Endothelial cell of umbilical vein (primary cell): ENCODE data around the gene RBMS1. TPM values are rescaled to one million over a fixed set of nuclear protein-coding genes. Genes with fewer than 3 reads are reported as not detected.

Experiments used
- BruUV-seq: library from RNA; stranded (reverse); fragments of 400-500 nt; replicated peaks from 2 replicates; lab custom pipeline; 2021; lab: Mats Ljungman, UMichigan
- CTCF ChIA-PET: fragments of 300-600, 350-600 bp; sonication (Branson Sonifier 250); formaldehyde crosslinking; loops from one replicate; lab custom pipeline; 2021; ENCODE audit warnings: antibody characterized with exemption, inconsistent platforms; lab: Charles Lee
- POLR2A ChIA-PET: fragments of 300-600, 350-600 bp; sonication (Branson Sonifier 250); formaldehyde crosslinking; loops from one replicate; lab custom pipeline; 2021; ENCODE audit warnings: antibody characterized with exemption, inconsistent platforms; lab: Charles Lee
- DNase-seq: peaks from one replicate; pipeline ENCODE4 v3.0.0-alpha.2; 2011; ENCODE audit warnings: low read depth, low spot score
- FAIRE-seq: peaks from 2 replicates; lab custom pipeline; 2011; peaks lifted over from hg19 to GRCh38; lab: Jason Lieb, UNC
- H2AFZ ChIP-seq: 2 replicates; pipeline ENCODE4 v1.6.0; 2012; ENCODE audit warnings: low read depth, low read length, control low read depth, inconsistent platforms
- H3K27ac ChIP-seq: 2 replicates; pipeline ENCODE4 v1.5.1; 2011; ENCODE audit warnings: low read depth, mild to moderate bottlenecking, control low read depth, low read length, moderate library complexity; ENCODE audit not compliant: insufficient read depth
- H3K27me3 ChIP-seq, 2 experiments: 2 replicates each; pipeline versions ENCODE4 v1.6.0 to v1.6.1; 2011; ENCODE audit warnings: low read length in 2 of 2, mixed read lengths in 1 of 2; ENCODE audit not compliant: control insufficient read depth in 2 of 2, insufficient read depth in 2 of 2
- H3K36me3 ChIP-seq, 2 experiments: 2 replicates in 1 of 2; 3 replicates in 1 of 2; pipeline ENCODE4 v1.5.1; 2011; ENCODE audit warnings: low read length in 2 of 2, mild to moderate bottlenecking in 1 of 2, moderate library complexity in 1 of 2; ENCODE audit not compliant: control insufficient read depth in 2 of 2, insufficient read depth in 2 of 2; ENCODE audit errors: extremely low read depth in 1 of 2
- H3K4me1 ChIP-seq: 3 replicates; pipeline ENCODE4 v1.5.1; 2011; ENCODE audit warnings: mild to moderate bottlenecking, low read length; ENCODE audit not compliant: control insufficient read depth, insufficient read depth; ENCODE audit errors: extremely low read depth
- H3K4me2 ChIP-seq: 2 replicates; pipeline ENCODE4 v1.6.1; 2011; ENCODE audit warnings: low read length, control low read depth, mixed read lengths; ENCODE audit not compliant: insufficient read depth
- H3K4me3 ChIP-seq, 3 experiments: fragments of 200-600 bp in 1 of 3; sonication (generic), shearing (Covaris generic) in 1 of 3; replicated peaks in 1 of 3; 2 replicates each; pipeline ENCODE4 v1.5.1; 2011 to 2016; ENCODE audit warnings: control low read depth in 3 of 3, low read length in 3 of 3, mild to moderate bottlenecking in 2 of 3, inconsistent platforms in 1 of 3, low read depth in 1 of 3, moderate library complexity in 1 of 3; ENCODE audit not compliant: insufficient read depth in 1 of 3
- H3K79me2 ChIP-seq: 2 replicates; pipeline ENCODE4 v1.6.0; 2012; ENCODE audit warnings: low read length, inconsistent platforms; ENCODE audit not compliant: control insufficient read depth, insufficient read depth
- H3K9ac ChIP-seq: replicated peaks from 2 replicates; pipeline ENCODE3; 2011; ENCODE audit warnings: low read length, control low read depth; ENCODE audit not compliant: insufficient read depth; ENCODE audit errors: extremely low read depth
- H3K9me1 ChIP-seq: replicated peaks from 3 replicates; pipeline ENCODE4 v1.6.0; 2011; ENCODE audit warnings: mild to moderate bottlenecking, low read length; ENCODE audit not compliant: control insufficient read depth, insufficient read depth; ENCODE audit errors: extremely low read depth
- H3K9me3 ChIP-seq: replicated peaks from 2 replicates; pipeline ENCODE4 v1.5.1; 2012; ENCODE audit warnings: low read length, inconsistent platforms; ENCODE audit not compliant: control insufficient read depth, insufficient read depth
- H4K20me1 ChIP-seq: replicated peaks from 2 replicates; pipeline ENCODE3; 2011; ENCODE audit warnings: mild to moderate bottlenecking, low read length; ENCODE audit not compliant: control insufficient read depth, insufficient read depth; ENCODE audit errors: extremely low read depth
- CTCF ChIP-seq, 2 donors: IDR thresholded peaks; 1 replicate in 1 of 2; 2 replicates in 1 of 2; pipeline ENCODE4 v1.5.1; 2011; ENCODE audit warnings: low read length in 2 of 2, mild to moderate bottlenecking in 2 of 2, moderate library complexity in 2 of 2, control low read depth in 1 of 2, inconsistent platforms in 1 of 2, low read depth in 1 of 2; ENCODE audit not compliant: insufficient read depth in 1 of 2; ENCODE audit errors: extremely low read depth in 1 of 2
- EZH2 ChIP-seq: IDR thresholded peaks from 2 replicates; pipeline ENCODE4 v1.6.1; 2012; ENCODE audit warnings: borderline replicate concordance, low read depth, mild to moderate bottlenecking, moderate library complexity, low read length, inconsistent platforms; ENCODE audit not compliant: severe bottlenecking
- FOS ChIP-seq: IDR thresholded peaks from 2 replicates; pipeline ENCODE4 v1.6.1; 2011; ENCODE audit warnings: mild to moderate bottlenecking, low read length, moderate library complexity, borderline replicate concordance; ENCODE audit not compliant: insufficient read depth
- GATA2 ChIP-seq: IDR thresholded peaks from 2 replicates; pipeline ENCODE4 v1.7.0; 2011; ENCODE audit warnings: low read depth, mild to moderate bottlenecking, moderate library complexity, mixed read lengths, low read length; ENCODE audit not compliant: insufficient read length, insufficient read depth
- JUN ChIP-seq: IDR thresholded peaks from 2 replicates; pipeline ENCODE4 v1.6.1; 2011; ENCODE audit warnings: borderline replicate concordance, low read depth; ENCODE audit not compliant: insufficient read length, insufficient read depth
- MAX ChIP-seq: IDR thresholded peaks from 2 replicates; pipeline ENCODE4 v1.6.1; 2011; ENCODE audit not compliant: insufficient read depth, insufficient read length
- MYC ChIP-seq: IDR thresholded peaks from one replicate; pipeline ENCODE4 v1.6.1; 2011; ENCODE audit warnings: mild to moderate bottlenecking, low read depth, low read length
- POLR2A ChIP-seq: IDR thresholded peaks from 2 replicates; pipeline ENCODE4 v1.6.1; 2012; ENCODE audit warnings: low read depth, mild to moderate bottlenecking, control low read depth, low read length
- POLR2AphosphoS5 ChIP-seq: IDR thresholded peaks from 2 replicates; pipeline ENCODE4 v1.6.1; 2012; ENCODE audit warnings: low read depth, mild to moderate bottlenecking, control low read depth, low read length, moderate library complexity; ENCODE audit not compliant: insufficient read depth
- dilution Hi-C: fragments of 300-500 bp; cut with MboI; formaldehyde crosslinking; loops from one replicate; pipeline ENCODE4 v1.15.0; 2019; ENCODE audit warnings: low sequenced_read_pairs; ENCODE audit not compliant: extremely low pct_ligation_motif_present
- intact Hi-C: fragments of 100-400 bp; cut with micrococcal nuclease; formaldehyde crosslinking; loops from one replicate; pipeline ENCODE4 v1.10.0; 2022
- polyA plus RNA-seq, 4 experiments: library from polyadenylated mRNA; depleted of rRNA in 3 of 4; stranded (reverse) in 3 of 4; unstranded in 1 of 4; fragments of >200 nt; gene quantifications; 2 replicates each; pipeline versions ENCODE4 v1.2.1 to v1.2.3, GENCODE V29; 2011 to 2012; ENCODE audit warnings: missing spikeins in 1 of 4
- total RNA-seq: library from RNA; stranded (reverse); gene quantifications from 2 replicates; pipeline ENCODE4 v1.2.3, GENCODE V29; 2021

The RBMS1 gene
- total and polyA plus RNA-seq, 2 donors (not counting 3 experiments of a cell fraction or from before 2014, with no cell fraction given), result 60.0 to 93.3 TPM

GRCh38 chr2:160298960-160299359, 194.6 kb downstream of the RBMS1 start:
- POLR2A ChIA-PET, result no interaction called here

More at GRCh38 chr2:160298960-160299359, 194.6 kb downstream of the RBMS1 start:
- Histone ChIP-seq H3K79me2 (peaks cover 34% of the 10 kb centered on the region), H3K4me2 (no peak overlapping the region), H3K9me3 (no peaks in the 10 kb centered on the region), H3K9me1 (no peaks in the 10 kb centered on the region), H3K4me3 (no peak overlapping the region), H4K20me1 (no peaks in the 10 kb centered on the region), H3K27me3 (no peaks in the 10 kb centered on the region), H3K27ac (peak overlapping the region; percentile 65), H3K4me1 (peaks cover 44% of the 10 kb centered on the region), H3K9ac (no peak overlapping the region), H2AFZ (no peak overlapping the region), H3K36me3 (peaks cover 11 to 17% of the 10 kb centered on the region in 2 experiments)
- BruUV-seq, result no TSS peak
- intact Hi-C loops, result loop anchor here (1.0 to 10.0 kb wide), 2 partner anchors 10 to 366 kb away; no protein-coding TSS in a partner anchor
- no peak for TF ChIP-seq JUN
- no peak for TF ChIP-seq POLR2AphosphoS5
- TF ChIP-seq FOS, result no peak
- TF ChIP-seq EZH2, result no peak
- no peak for TF ChIP-seq GATA2
- TF ChIP-seq MYC, result no peak
- no peak for TF ChIP-seq POLR2A
- TF ChIP-seq CTCF (IDR thresholded peaks at IDR 0.05; ENCODE audit: extremely low read depth in 1 of 2, insufficient read depth in 1 of 2, low read depth in 1 of 2, low read length in 2 of 2), result no peak
- TF ChIP-seq MAX, result no peak
- dilution Hi-C loops, result no loop called here
- FAIRE-seq (no peak), DNase-seq (no peak)
- CTCF ChIA-PET, result interaction anchor here (0.6 to 2.2 kb wide), 9 partner anchors 8 to 696 kb away, joined by 3 to 10 read pairs (median 3); no protein-coding TSS in a partner anchor
